ENCODE results near the gene PRKG1. TPM values are rescaled to one million over a fixed set of nuclear protein-coding genes. Genes with fewer than 3 reads are reported as not detected.

PRKG1 gene
- total and polyA plus RNA-seq, 2 of the 8 experiments (the other 6 are each of a cell fraction or from before 2014, with no cell fraction given): 4.2 to 15.2 TPM

DNA sequence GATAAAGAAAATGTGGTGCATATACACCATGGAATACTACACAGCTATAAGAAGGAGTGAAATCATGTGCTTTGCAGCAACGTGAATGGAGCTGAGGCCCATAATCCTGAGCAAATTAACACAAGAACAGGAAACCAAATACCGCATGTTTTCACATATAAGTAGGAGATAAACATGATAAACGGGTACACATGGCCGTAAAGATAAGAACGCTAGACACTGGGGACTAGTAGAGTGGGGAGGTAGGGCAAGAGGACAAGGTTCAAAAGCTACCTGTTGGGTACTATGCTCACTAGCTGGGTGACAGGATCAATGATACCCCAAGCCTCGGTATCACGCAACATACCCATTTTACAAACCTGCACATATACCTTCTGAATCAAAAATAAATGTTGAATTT is 511.5 kb downstream of the PRKG1 start:
- H3K27me3 ChIP-seq (replicated peaks in 1 of 4; ENCODE audit: control insufficient read depth in 3 of 4, extremely low read depth in 1 of 4, insufficient read depth in 3 of 4, low read length in 3 of 4): no peaks in the 10 kb centered on the region
- no peaks in the 10 kb centered on the region for H3K36me3 ChIP-seq (ENCODE audit: control insufficient read depth in 2 of 4, insufficient read depth in 4 of 4, low read length in 3 of 4)
- no peak overlapping the region for H2BK20ac ChIP-seq (ENCODE audit: low read length)
- ChIA-PET CTCF (ENCODE audit: partially characterized antibody) (no interaction called here), POLR2A (ENCODE audit: partially characterized antibody) (no interaction called here)
- H2AFZ ChIP-seq (ENCODE audit: low read length): no peak overlapping the region
- no peak overlapping the region for H3K4me3 ChIP-seq (ENCODE audit: extremely low read depth in 1 of 4, insufficient read depth in 2 of 4, low read depth in 3 of 4, low read length in 4 of 4)
- no peak overlapping the region for H4K5ac ChIP-seq (ENCODE audit: insufficient read length, low read depth, low read length)
- no peak overlapping the region for H3K14ac ChIP-seq (ENCODE audit: insufficient read length)
- no peak overlapping the region for H4K8ac ChIP-seq (ENCODE audit: extremely low read depth, insufficient read depth, low read length)
- no peaks in the 10 kb centered on the region for H4K20me1 ChIP-seq (replicated peaks in 1 of 2; ENCODE audit: control insufficient read depth in 1 of 2, insufficient read depth in 2 of 2, low read length in 2 of 2)
- FAIRE-seq (no peak), DNase-seq (ENCODE audit: low read depth in 1 of 2, low spot score in 2 of 2) (no peak)
- H3K18ac ChIP-seq (ENCODE audit: extremely low read depth, low read length): no peak overlapping the region
- H3K9me3 ChIP-seq (ENCODE audit: insufficient read depth in 2 of 2, low read depth in 1 of 2, low read length in 1 of 2): no peaks in the 10 kb centered on the region
- no peak overlapping the region for H2BK5ac ChIP-seq (ENCODE audit: low read depth, low read length)
- no peaks in the 10 kb centered on the region for H3K79me1 ChIP-seq (ENCODE audit: low read depth, low read length)
- H2BK12ac ChIP-seq (ENCODE audit: low read depth, low read length): no peak overlapping the region
- H4K91ac ChIP-seq (replicated peaks; ENCODE audit: insufficient read length, low read length): no peak overlapping the region
- H3K27ac ChIP-seq (ENCODE audit: low read depth, low read length): no peak overlapping the region
- WGBS, 2 experiments (ENCODE audit: extremely low coverage in 1 of 2, insufficient coverage in 1 of 2, insufficient read length in 1 of 2, insufficient replicate concordance in 2 of 2, low coverage in 1 of 2, low lambda C conversion rate in 2 of 2, missing lambda C conversion rate in 1 of 2): 90% methylated on average over 7 of the region's 7 CpGs; no CpG with 5 or more reads in 1 of the 2 experiments
- H3K4ac ChIP-seq (replicated peaks; ENCODE audit: insufficient read length, low read depth, low read length): no peak overlapping the region
- no peaks in the 10 kb centered on the region for H3K79me2 ChIP-seq (ENCODE audit: control insufficient read depth in 1 of 2, insufficient read depth in 2 of 2, low read length in 2 of 2)
- no peak overlapping the region for H3K56ac ChIP-seq (replicated peaks; ENCODE audit: insufficient read length, low read depth, low read length)
- no peak overlapping the region for H3K4me2 ChIP-seq (ENCODE audit: insufficient read depth in 1 of 2, low read depth in 2 of 2, low read length in 2 of 2)
- H3K4me1 ChIP-seq (replicated peaks in 1 of 4; ENCODE audit: control insufficient read depth in 3 of 4, insufficient read depth in 4 of 4, low read length in 3 of 4): peaks cover 0 to 10% (median 1%) of the 10 kb centered on the region in 4 experiments; a peak in 5 of 7 replicates
- no peak overlapping the region for H2BK15ac ChIP-seq (ENCODE audit: low read length)
- no peak overlapping the region for H2AK5ac ChIP-seq (ENCODE audit: low read depth, low read length)
- H3K23ac ChIP-seq (ENCODE audit: insufficient read length): no peak overlapping the region
- H2BK120ac ChIP-seq (replicated peaks; ENCODE audit: low read depth, low read length): no peak overlapping the region
- no peaks in the 10 kb centered on the region for H3K23me2 ChIP-seq (ENCODE audit: low read depth, low read length)
- no peak overlapping the region for H3K9ac ChIP-seq (replicated peaks in 1 of 4; ENCODE audit: extremely low read depth in 1 of 4, low read depth in 3 of 4, low read length in 3 of 4)
- TF ChIP-seq RBBP5 (IDR thresholded peaks at IDR 0.05; ENCODE audit: borderline replicate concordance, low read depth, low read length) (no peak), CBX8 (IDR thresholded peaks at IDR 0.05; ENCODE audit: borderline replicate concordance, low read depth, low read length) (no peak), KDM1A (IDR thresholded peaks at IDR 0.05; ENCODE audit: borderline replicate concordance, low read length) (no peak), CTCF (IDR thresholded peaks at IDR 0.05; ENCODE audit: control extremely low read depth in 1 of 3, insufficient read depth in 1 of 3, low read depth in 1 of 3, low read length in 3 of 3) (no peak), HDAC6 (IDR thresholded peaks at IDR 0.05; ENCODE audit: low read depth, low read length) (no peak), MAFK (IDR thresholded peaks at IDR 0.05; ENCODE audit: low read depth, low read length) (no peak), GTF2F1 (IDR thresholded peaks at IDR 0.05; ENCODE audit: borderline replicate concordance, low read depth, low read length) (no peak), ATF3 (IDR thresholded peaks at IDR 0.05; ENCODE audit: insufficient read depth, low read depth, low read length) (no peak), SP4 (IDR thresholded peaks at IDR 0.05; ENCODE audit: low read length) (no peak), ASH2L (IDR thresholded peaks at IDR 0.05; ENCODE audit: low read length) (no peak)
- TF ChIP-seq, protein P1, sequence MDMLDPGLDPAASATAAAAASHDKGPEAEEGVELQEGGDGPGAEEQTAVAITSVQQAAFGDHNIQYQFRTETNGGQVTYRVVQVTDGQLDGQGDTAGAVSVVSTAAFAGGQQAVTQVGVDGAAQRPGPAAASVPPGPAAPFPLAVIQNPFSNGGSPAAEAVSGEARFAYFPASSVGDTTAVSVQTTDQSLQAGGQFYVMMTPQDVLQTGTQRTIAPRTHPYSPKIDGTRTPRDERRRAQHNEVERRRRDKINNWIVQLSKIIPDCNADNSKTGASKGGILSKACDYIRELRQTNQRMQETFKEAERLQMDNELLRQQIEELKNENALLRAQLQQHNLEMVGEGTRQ (IDR thresholded peaks at IDR 0.05; ENCODE audit: low read length): no peak

Data from H1 (cell line).